A172 (cell line): ENCODE data around the gene HEATR9. TPM values are rescaled to one million over a fixed set of nuclear protein-coding genes. Genes with fewer than 3 reads are reported as not detected.
A peak's percentile ranks its signal among the peaks of the same experiment; 100 is the strongest.
"Not testable (repeated sequence)": the region's sequence is repeated elsewhere in the genome, so short reads cannot be mapped to it uniquely, and the experiment has no call there.

Source experiments
- DNase-seq: peaks from one replicate; pipeline ENCODE4 v3.0.0-alpha.2; 2015; ENCODE audit warnings: low spot score
- total RNA-seq: library from RNA; depleted of rRNA; stranded (reverse); fragments of >200 nt; shearing (Covaris generic); gene quantifications from 2 replicates; pipeline ENCODE4 v1.2.3, GENCODE V29; 2014; rRNA removed

HEATR9 gene
- total RNA-seq = not detected in 2 replicates

- no peak for DNase-seq
Observed at GRCh38 chr17:35868737-35869136, at the start of gene HEATR9. Gene HEATR9, minus strand, starts transcription at chr17:35868891. Its CDS starts 149 bp downstream, at chr17:35868742.

GRCh38 chr17:35917519-35918213 is 49.0 kb upstream of the HEATR9 start:
- DNase-seq = no peak

- no peak for DNase-seq
Observed at GRCh38 chr17:35915153-35915964, 46.7 kb upstream of the HEATR9 start.

- DNase-seq = no peak
Observed at GRCh38 chr17:35914354-35914753, 45.7 kb upstream of the HEATR9 start.

- DNase-seq = no peak
Observed at GRCh38 chr17:35913609-35914008, 44.9 kb upstream of the HEATR9 start.

- DNase-seq = no peak
Observed at GRCh38 chr17:35912942-35913341, 44.3 kb upstream of the HEATR9 start.

- DNase-seq = no peak
Observed at GRCh38 chr17:35912339-35912912, 43.7 kb upstream of the HEATR9 start.

GRCh38 chr17:35909408-35909807 is 40.7 kb upstream of the HEATR9 start:
- DNase-seq = no peak

- no peak for DNase-seq
Observed at GRCh38 chr17:35907691-35908090, 39.0 kb upstream of the HEATR9 start.

GRCh38 chr17:35906926-35907637 is 38.4 kb upstream of the HEATR9 start:
- DNase-seq = no peak

GRCh38 chr17:35906191-35906925 is 37.7 kb upstream of the HEATR9 start:
- no peak for DNase-seq

- DNase-seq = no peak
Observed at GRCh38 chr17:35903451-35903850, 34.8 kb upstream of the HEATR9 start.

GRCh38 chr17:35901631-35902175 is 33.0 kb upstream of the HEATR9 start:
- no peak for DNase-seq

GRCh38 chr17:35900708-35901480 is 32.2 kb upstream of the HEATR9 start:
- no peak for DNase-seq

GRCh38 chr17:35900280-35900679 is 31.6 kb upstream of the HEATR9 start:
- no peak for DNase-seq

GRCh38 chr17:35898283-35899070 is 29.8 kb upstream of the HEATR9 start:
- DNase-seq = peak; percentile 45

- not testable (repeated sequence) for DNase-seq
Observed at GRCh38 chr17:35897772-35898171, 29.1 kb upstream of the HEATR9 start.

- DNase-seq = no peak
Observed at GRCh38 chr17:35895636-35896587, 27.2 kb upstream of the HEATR9 start.
